Measurements from ENCODE around the gene CFAP161. TPM values are rescaled to one million over a fixed set of nuclear protein-coding genes. Genes with fewer than 3 reads are reported as not detected.

The CFAP161 gene
- total and polyA plus RNA-seq, 9 of the 15 experiments (the other 6 are each of a cell fraction or from before 2014, with no cell fraction given) = 25.8 to 83.3 (median 75.6) TPM

DNA sequence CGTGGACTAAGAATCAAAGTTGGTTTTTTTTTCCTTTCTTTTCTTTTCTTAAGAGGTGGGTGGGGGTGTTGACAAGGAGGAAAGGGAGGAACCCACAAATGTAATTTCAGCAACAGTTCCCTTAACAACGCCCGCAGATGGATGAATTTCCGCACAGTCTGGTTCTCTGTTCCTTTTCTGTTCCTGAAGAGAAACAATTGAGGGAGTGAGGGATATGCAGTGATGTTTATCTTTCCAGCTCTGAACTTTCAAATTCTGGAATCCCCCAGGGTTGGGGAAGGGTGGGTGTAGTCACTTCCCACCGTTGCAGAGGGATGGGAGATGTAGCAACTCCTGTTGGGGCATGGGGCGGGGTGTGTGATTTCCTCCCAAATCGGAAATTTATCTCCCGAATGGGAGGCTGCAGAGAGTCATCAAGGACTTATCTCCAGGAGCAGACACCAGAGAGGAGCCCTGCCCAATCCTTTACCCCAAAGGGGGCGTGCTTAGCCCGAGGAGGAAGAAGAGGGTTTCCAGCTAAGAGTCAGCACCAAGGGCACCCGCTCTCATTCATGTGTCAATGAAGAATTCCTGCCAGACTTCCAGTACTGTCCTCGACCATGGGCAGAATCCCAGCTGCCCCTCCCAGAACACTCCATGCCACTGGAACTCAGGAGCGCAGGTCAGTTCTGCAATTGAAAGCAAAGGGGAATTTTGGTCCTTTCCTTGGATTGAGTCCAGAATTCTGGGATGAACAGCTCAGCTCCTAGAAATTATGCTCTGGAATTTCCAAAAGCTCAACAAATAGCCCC is 35.0 kb upstream of the CFAP161 start (continued):
- TF ChIP-seq MGA (IDR thresholded peaks at IDR 0.05) = no peak
- peak; percentile 31; the same call in 1 of the 2 replicates for TF ChIP-seq MYC (IDR thresholded peaks at IDR 0.05; ENCODE audit: low read depth, low read length)
- no peak for TF ChIP-seq MYC (CRISPR knock-in tag; IDR thresholded peaks at IDR 0.05; ENCODE audit: borderline replicate concordance, low read depth)
- TF ChIP-seq IRF2 (CRISPR knock-in tag; IDR thresholded peaks at IDR 0.05) = no peak
- TF ChIP-seq, protein P1, sequence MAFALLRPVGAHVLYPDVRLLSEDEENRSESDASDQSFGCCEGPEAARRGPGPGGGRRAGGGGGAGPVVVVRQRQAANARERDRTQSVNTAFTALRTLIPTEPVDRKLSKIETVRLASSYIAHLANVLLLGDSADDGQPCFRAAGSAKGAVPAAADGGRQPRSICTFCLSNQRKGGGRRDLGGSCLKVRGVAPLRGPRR (CRISPR knock-in tag; IDR thresholded peaks at IDR 0.05) = no peak
- TF ChIP-seq ZNF121 (CRISPR knock-in tag; conservative IDR thresholded peaks at IDR 0.05) = no peak
- TF ChIP-seq GABPA (tag; conservative IDR thresholded peaks at IDR 0.05; ENCODE audit: low read depth) = no peak
- TF ChIP-seq, protein P2, sequence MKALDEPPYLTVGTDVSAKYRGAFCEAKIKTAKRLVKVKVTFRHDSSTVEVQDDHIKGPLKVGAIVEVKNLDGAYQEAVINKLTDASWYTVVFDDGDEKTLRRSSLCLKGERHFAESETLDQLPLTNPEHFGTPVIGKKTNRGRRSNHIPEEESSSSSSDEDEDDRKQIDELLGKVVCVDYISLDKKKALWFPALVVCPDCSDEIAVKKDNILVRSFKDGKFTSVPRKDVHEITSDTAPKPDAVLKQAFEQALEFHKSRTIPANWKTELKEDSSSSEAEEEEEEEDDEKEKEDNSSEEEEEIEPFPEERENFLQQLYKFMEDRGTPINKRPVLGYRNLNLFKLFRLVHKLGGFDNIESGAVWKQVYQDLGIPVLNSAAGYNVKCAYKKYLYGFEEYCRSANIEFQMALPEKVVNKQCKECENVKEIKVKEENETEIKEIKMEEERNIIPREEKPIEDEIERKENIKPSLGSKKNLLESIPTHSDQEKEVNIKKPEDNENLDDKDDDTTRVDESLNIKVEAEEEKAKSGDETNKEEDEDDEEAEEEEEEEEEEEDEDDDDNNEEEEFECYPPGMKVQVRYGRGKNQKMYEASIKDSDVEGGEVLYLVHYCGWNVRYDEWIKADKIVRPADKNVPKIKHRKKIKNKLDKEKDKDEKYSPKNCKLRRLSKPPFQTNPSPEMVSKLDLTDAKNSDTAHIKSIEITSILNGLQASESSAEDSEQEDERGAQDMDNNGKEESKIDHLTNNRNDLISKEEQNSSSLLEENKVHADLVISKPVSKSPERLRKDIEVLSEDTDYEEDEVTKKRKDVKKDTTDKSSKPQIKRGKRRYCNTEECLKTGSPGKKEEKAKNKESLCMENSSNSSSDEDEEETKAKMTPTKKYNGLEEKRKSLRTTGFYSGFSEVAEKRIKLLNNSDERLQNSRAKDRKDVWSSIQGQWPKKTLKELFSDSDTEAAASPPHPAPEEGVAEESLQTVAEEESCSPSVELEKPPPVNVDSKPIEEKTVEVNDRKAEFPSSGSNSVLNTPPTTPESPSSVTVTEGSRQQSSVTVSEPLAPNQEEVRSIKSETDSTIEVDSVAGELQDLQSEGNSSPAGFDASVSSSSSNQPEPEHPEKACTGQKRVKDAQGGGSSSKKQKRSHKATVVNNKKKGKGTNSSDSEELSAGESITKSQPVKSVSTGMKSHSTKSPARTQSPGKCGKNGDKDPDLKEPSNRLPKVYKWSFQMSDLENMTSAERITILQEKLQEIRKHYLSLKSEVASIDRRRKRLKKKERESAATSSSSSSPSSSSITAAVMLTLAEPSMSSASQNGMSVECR (CRISPR knock-in tag; IDR thresholded peaks at IDR 0.05) = no peak
- TF ChIP-seq SRSF3 (IDR thresholded peaks at IDR 0.05; ENCODE audit: insufficient read depth, low read length) = no peak
- TF ChIP-seq DPF2 (IDR thresholded peaks at IDR 0.05) = peak; percentile 91
- TF ChIP-seq ADNP (tag; IDR thresholded peaks at IDR 0.05) = no peak
